Adrenal gland (tissue), 5 donors: ENCODE measurements around the gene NHERF2.

Source experiments
- CTCF ChIP-seq, 6 experiments: fragments of 450-650 bp in 4 of 6; fragments of 200-600 bp in 2 of 6; sonication (generic) in 1 of 6; IDR thresholded peaks; 1 replicate in 5 of 6; 2 replicates in 1 of 6; pipeline versions ENCODE4 v1.5.1 to v1.8.0; 2016 to 2021; ENCODE audit warnings: antibody characterized with exemption in 6 of 6, mild to moderate bottlenecking in 2 of 6, moderate library complexity in 1 of 6
- POLR2A ChIP-seq, 2 donors: fragments of 450-650 bp; IDR thresholded peaks; one replicate each; pipeline ENCODE4 v1.6.1; 2017; ENCODE audit warnings: antibody characterized with exemption in 2 of 2, mild to moderate bottlenecking in 2 of 2, moderate library complexity in 1 of 2
- donor health status: DM: no; HTN: no; CAD: no.

GRCh38 chr16:2066139-2066538 is 39.4 kb downstream of the NHERF2 start:
- no peak for TF ChIP-seq POLR2A (IDR thresholded peaks at IDR 0.05)
- no peak for TF ChIP-seq CTCF (IDR thresholded peaks at IDR 0.05)
